BLaER1 treated with 17β-estradiol and CSF1 and Interleukin-3, amounts not matched to agents 10 nM and 100 nM (cell line): Measurements from ENCODE around the gene KRTAP12-3.

Source experiments
- H3K27ac ChIP-seq, 11 experiments: shearing (Covaris generic); formaldehyde crosslinking; 2 replicates each; pipeline ENCODE4 v1.8.1; 2022
- H3K27me3 ChIP-seq, 11 experiments: shearing (Covaris generic); formaldehyde crosslinking; 2 replicates each; pipeline ENCODE4 v1.8.1; 2022
- H3K36me3 ChIP-seq, 11 experiments: shearing (Covaris generic); formaldehyde crosslinking; 2 replicates each; pipeline ENCODE4 v1.8.1; 2022
- H3K4me1 ChIP-seq, 10 experiments: shearing (Covaris generic); formaldehyde crosslinking; 2 replicates each; pipeline ENCODE4 v1.8.1; 2022
- H3K4me2 ChIP-seq, 11 experiments: shearing (Covaris generic); formaldehyde crosslinking; 2 replicates each; pipeline ENCODE4 v1.8.1; 2022
- H3K4me3 ChIP-seq, 10 experiments: shearing (Covaris generic); formaldehyde crosslinking; 2 replicates each; pipeline ENCODE4 v1.8.1; 2022
- H3K9ac ChIP-seq, 11 experiments: shearing (Covaris generic); formaldehyde crosslinking; 2 replicates each; pipeline ENCODE4 v1.8.1; 2022
- H3K9me3 ChIP-seq, 11 experiments: shearing (Covaris generic); formaldehyde crosslinking; replicated peaks in 1 of 11; 2 replicates each; pipeline ENCODE4 v1.8.1; 2022
- H4K20me1 ChIP-seq, 11 experiments: shearing (Covaris generic); formaldehyde crosslinking; 2 replicates each; pipeline ENCODE4 v1.8.1; 2022
- Cebpa-rat ChIP-seq, 11 experiments: shearing (Covaris generic); IDR thresholded peaks; 2 replicates each; pipeline ENCODE4 v1.8.1; 2022

The KRTAP12-3 gene

GRCh38 chr21:44647222-44647552 is 10.5 kb upstream of the KRTAP12-3 start:
- H3K4me1 ChIP-seq = peaks cover 0 to 44% (median 31%) of the 10 kb centered on the region in 10 experiments; a peak in 17 of 20 replicates
- no peaks in the 10 kb centered on the region for H3K27me3 ChIP-seq
- H3K36me3 ChIP-seq = no peaks in the 10 kb centered on the region
- no peak for TF ChIP-seq Cebpa-rat (IDR thresholded peaks at IDR 0.05)
- peak overlapping the region in 6 of 11 experiments; percentile 0 to 43 (median 19); a peak in 4 of 22 replicates for H3K4me2 ChIP-seq
- H3K9ac ChIP-seq = no peak overlapping the region
- H4K20me1 ChIP-seq = no peaks in the 10 kb centered on the region
- no peak overlapping the region for H3K27ac ChIP-seq
- peaks cover 40 to 66% (median 55%) of the 10 kb centered on the region in 11 experiments for H3K9me3 ChIP-seq
- H3K4me3 ChIP-seq = no peak overlapping the region

DNA sequence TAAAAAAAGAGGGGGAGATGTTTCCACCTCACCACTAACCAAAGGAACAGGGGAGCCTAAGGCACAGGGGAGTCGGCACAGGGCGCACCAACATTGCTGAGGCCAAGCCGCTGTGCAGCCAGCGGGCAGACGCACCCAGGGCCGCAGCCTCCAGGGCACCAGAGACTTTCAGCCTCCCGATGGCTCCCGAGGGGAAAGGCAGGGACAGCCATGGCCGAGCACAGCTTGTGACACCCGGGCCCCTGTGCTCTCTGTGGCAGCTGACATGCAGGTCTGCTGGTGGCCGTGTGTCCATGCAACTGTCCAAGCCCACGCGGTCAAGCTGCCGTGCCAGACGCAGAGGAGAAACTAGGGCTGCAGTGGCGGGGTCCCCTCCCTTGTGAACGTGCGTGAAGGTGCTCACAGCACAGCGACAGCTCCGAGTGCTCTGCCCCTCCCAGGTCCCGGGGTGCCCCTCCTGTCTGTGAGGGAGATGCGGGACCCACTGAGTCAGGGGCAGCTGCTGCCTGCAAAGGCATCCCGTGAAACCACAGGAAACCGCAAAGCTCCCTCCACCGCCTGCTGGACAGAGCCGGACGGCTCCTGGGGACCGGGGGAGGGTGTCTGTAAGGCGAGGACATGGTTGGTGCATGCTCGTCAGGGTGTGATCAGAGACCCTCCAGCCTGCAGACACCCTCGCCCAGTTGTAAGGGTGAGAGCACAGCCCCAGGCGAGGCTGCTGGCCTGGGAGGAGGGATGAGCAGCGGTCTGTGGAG is 9.0 kb upstream of the KRTAP12-3 start:
- H3K4me1 ChIP-seq = peaks cover 0 to 59% (median 41%) of the 10 kb centered on the region in 10 experiments; a peak in 17 of 20 replicates
- no peaks in the 10 kb centered on the region for H3K36me3 ChIP-seq
- H4K20me1 ChIP-seq = no peaks in the 10 kb centered on the region
- H3K9ac ChIP-seq = no peak overlapping the region
- H3K4me2 ChIP-seq = peak overlapping the region; percentile 10 to 66 (median 40); a peak in 17 of 22 replicates
- TF ChIP-seq Cebpa-rat (IDR thresholded peaks at IDR 0.05) = no peak
- peaks cover 31 to 66% (median 54%) of the 10 kb centered on the region in 11 experiments for H3K9me3 ChIP-seq
- no peak overlapping the region for H3K27ac ChIP-seq
- H3K4me3 ChIP-seq = no peak overlapping the region
- no peaks in the 10 kb centered on the region for H3K27me3 ChIP-seq

GRCh38 chr21:44649521-44650100 is 8.1 kb upstream of the KRTAP12-3 start:
- peak overlapping the region in 9 of 11 experiments; percentile 10 to 66 (median 41); a peak in 14 of 22 replicates for H3K4me2 ChIP-seq
- H3K9ac ChIP-seq = no peak overlapping the region
- peaks cover 27 to 66% (median 54%) of the 10 kb centered on the region in 11 experiments for H3K9me3 ChIP-seq
- TF ChIP-seq Cebpa-rat (IDR thresholded peaks at IDR 0.05) = no peak
- H3K27ac ChIP-seq = no peak overlapping the region
- no peaks in the 10 kb centered on the region for H3K27me3 ChIP-seq
- H3K4me1 ChIP-seq = peaks cover 0 to 68% (median 50%) of the 10 kb centered on the region in 10 experiments; a peak in 17 of 20 replicates
- no peaks in the 10 kb centered on the region for H3K36me3 ChIP-seq
- no peak overlapping the region for H3K4me3 ChIP-seq
- no peaks in the 10 kb centered on the region for H4K20me1 ChIP-seq

DNA sequence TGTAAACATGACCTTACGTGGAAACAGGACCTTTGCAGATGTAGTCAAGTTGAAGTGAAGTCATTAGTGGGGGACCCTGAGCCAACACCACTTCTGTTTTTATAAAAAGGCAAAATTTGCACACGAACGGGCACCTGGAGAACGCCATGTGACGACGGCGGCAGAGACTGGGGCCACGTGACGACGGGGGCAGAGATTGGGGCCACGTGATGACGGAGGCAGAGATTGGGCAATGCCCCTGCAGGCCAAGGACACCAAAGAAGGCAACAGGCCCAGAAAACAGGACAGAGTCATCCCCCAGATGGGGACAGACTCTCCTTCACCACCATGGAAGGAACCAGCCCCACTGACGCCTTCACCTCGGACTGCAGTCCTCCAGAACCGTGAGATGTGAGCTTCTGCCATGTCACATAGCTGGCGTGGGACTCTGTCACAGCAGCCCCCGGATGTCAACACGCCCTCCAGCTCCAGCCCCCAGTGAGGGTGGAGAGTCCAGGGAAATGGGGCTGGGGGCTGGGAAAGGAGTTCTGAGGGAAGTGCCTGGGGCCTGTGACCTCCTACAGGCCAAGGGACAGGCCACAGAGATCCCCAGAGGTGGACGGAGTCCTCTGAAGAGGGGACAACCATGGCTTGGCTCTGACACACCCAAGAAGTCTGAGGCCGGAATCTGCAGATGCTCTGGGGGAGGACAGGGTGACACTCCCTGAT is 7.3 kb upstream of the KRTAP12-3 start:
- Histone ChIP-seq H3K4me1 (peaks cover 0 to 72% (median 53%) of the 10 kb centered on the region in 10 experiments; a peak in 17 of 20 replicates), H3K4me3 (no peak overlapping the region)

GRCh38 chr21:44650973-44651675 is 6.6 kb upstream of the KRTAP12-3 start:
- Histone ChIP-seq H4K20me1 (no peaks in the 10 kb centered on the region), H3K9ac (no peak overlapping the region), H3K27me3 (no peaks in the 10 kb centered on the region), H3K27ac (0 out of 22 replicates have a peak overlapping the region, but pooled peaks of 1 of the 11 experiments have one; percentile 13), H3K4me2 (peak overlapping the region in 7 of 11 experiments; percentile 15 to 45 (median 20); a peak in 10 of 22 replicates), H3K4me3 (no peak overlapping the region), H3K36me3 (peaks cover 0 to 1% (median 0%) of the 10 kb centered on the region in 11 experiments; a peak in 2 of 22 replicates), H3K4me1 (peaks cover 0 to 72% (median 53%) of the 10 kb centered on the region in 10 experiments; a peak in 17 of 20 replicates), H3K9me3 (peaks cover 23 to 69% (median 54%) of the 10 kb centered on the region in 11 experiments)
- no peak for TF ChIP-seq Cebpa-rat (IDR thresholded peaks at IDR 0.05)

More for the DNA sequence above, 7.3 kb upstream of the KRTAP12-3 start:
- no peaks in the 10 kb centered on the region for H4K20me1 ChIP-seq
- peak overlapping the region in 7 of 11 experiments; percentile 15 to 45 (median 20); a peak in 9 of 22 replicates for H3K4me2 ChIP-seq
- no peak for TF ChIP-seq Cebpa-rat (IDR thresholded peaks at IDR 0.05)
- no peak overlapping the region for H3K27ac ChIP-seq
- no peaks in the 10 kb centered on the region for H3K36me3 ChIP-seq
- H3K9me3 ChIP-seq = peaks cover 19 to 66% (median 52%) of the 10 kb centered on the region in 11 experiments
- H3K27me3 ChIP-seq = no peaks in the 10 kb centered on the region
- H3K9ac ChIP-seq = no peak overlapping the region

DNA sequence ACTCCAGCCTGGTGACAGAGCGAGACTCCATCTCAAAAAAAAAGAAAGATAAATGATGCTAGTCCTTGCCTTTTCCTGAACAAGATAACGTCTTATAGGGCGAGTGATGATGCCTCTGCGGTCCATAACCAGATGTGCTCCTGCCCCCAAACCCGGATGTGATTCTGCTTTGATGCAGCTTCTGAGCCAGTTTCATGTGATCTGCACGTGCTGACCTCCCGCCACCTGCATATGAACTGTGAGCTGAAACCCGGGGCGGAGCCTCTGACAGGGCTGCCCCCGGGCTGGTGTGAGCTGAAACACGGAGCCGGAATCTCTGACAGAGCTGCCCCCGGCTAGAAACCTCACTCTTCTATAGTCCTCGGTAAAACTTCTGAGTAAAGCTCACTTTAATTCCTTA is 4.6 kb upstream of the KRTAP12-3 start:
- Histone ChIP-seq H3K27me3 (no peaks in the 10 kb centered on the region), H3K4me3 (no peak overlapping the region), H3K36me3 (peaks cover 0 to 5% (median 0%) of the 10 kb centered on the region in 11 experiments; a peak in 2 of 22 replicates), H3K9me3 (peaks cover 34 to 86% (median 66%) of the 10 kb centered on the region in 11 experiments), H4K20me1 (no peaks in the 10 kb centered on the region), H3K27ac (0 out of 22 replicates have a peak overlapping the region, but pooled peaks of 2 of the 11 experiments have one; percentile 21 to 24), H3K4me2 (peak overlapping the region in 7 of 11 experiments; percentile 3 to 67 (median 57); a peak in 11 of 22 replicates), H3K4me1 (peaks cover 13 to 76% (median 57%) of the 10 kb centered on the region in 10 experiments), H3K9ac (no peak overlapping the region)
- TF ChIP-seq Cebpa-rat (IDR thresholded peaks at IDR 0.05) = no peak

GRCh38 chr21:44653656-44654575 is 3.8 kb upstream of the KRTAP12-3 start:
- Histone ChIP-seq H3K4me2 (peak overlapping the region in 8 of 11 experiments; percentile 19 to 67 (median 53); a peak in 15 of 22 replicates), H3K9me3 (peaks cover 34 to 94% (median 69%) of the 10 kb centered on the region in 11 experiments), H4K20me1 (no peaks in the 10 kb centered on the region), H3K27me3 (no peaks in the 10 kb centered on the region), H3K27ac (peak overlapping the region in 5 of 11 experiments; percentile 2 to 43 (median 24); a peak in 6 of 22 replicates), H3K36me3 (peaks cover 0 to 5% (median 0%) of the 10 kb centered on the region in 11 experiments; a peak in 2 of 22 replicates), H3K4me3 (no peak overlapping the region; a peak in 1 of 20 replicates), H3K9ac (no peak overlapping the region), H3K4me1 (peaks cover 21 to 76% (median 59%) of the 10 kb centered on the region in 10 experiments)
- TF ChIP-seq Cebpa-rat (IDR thresholded peaks at IDR 0.05) = no peak
